Neural cell (in vitro differentiated cells): ENCODE data around the gene PDE8A.

ENCODE experiments used
- CTCF ChIP-seq: fragments of 450-650 bp; IDR thresholded peaks from 2 replicates; pipeline ENCODE4 v1.5.1; 2014; ENCODE audit warnings: antibody characterized with exemption, mild to moderate bottlenecking, moderate library complexity; ENCODE audit not compliant: poor library complexity, severe bottlenecking
- EZH2 ChIP-seq: fragments of 200-600, 300-800 bp; shearing (Covaris generic), sonication (generic); IDR thresholded peaks from 2 replicates; pipeline ENCODE4 v1.6.1; 2014; ENCODE audit warnings: antibody characterized with exemption, low read length, borderline replicate concordance, mild to moderate bottlenecking; ENCODE audit not compliant: insufficient read depth, poor library complexity, severe bottlenecking
- POLR2AphosphoS5 ChIP-seq: IDR thresholded peaks from 2 replicates; pipeline ENCODE4 v1.6.1; 2012
- REST ChIP-seq: IDR thresholded peaks from 2 replicates; pipeline ENCODE4 v1.6.1; 2012; ENCODE audit warnings: borderline replicate concordance
- TAF1 ChIP-seq: IDR thresholded peaks from 2 replicates; pipeline ENCODE4 v1.6.1; 2012; ENCODE audit warnings: low read depth

- TF ChIP-seq CTCF (no peak), TAF1 (no peak), EZH2 (no peak), REST (no peak), POLR2AphosphoS5 (no peak)
Observed at GRCh38 chr15:84961114-84961452, 20.6 kb upstream of the PDE8A start.
